ENCODE data around the gene LRP3. TPM values are rescaled to one million over a fixed set of nuclear protein-coding genes. Genes with fewer than 3 reads are reported as not detected.

LRP3 gene
- total RNA-seq, 4 donors from 2014 or later: 31.0 to 66.7 (median 38.5) TPM

GRCh38 chr19:33250500-33250899 lies 56.4 kb downstream of the LRP3 start:
- no peak overlapping the region for H3K4me3 ChIP-seq
- H3K9me3 ChIP-seq: peaks cover 0 to 7% (median 0%) of the 10 kb centered on the region in 3 donors
- no peaks in the 10 kb centered on the region for H3K4me1 ChIP-seq
- 71% methylated on average over 1 of the region's 1 CpG; no CpG with 5 or more reads in 1 of the 2 donors for WGBS, 2 donors (ENCODE audit: low coverage in 1 of 2)
- H3K36me3 ChIP-seq: no peaks in the 10 kb centered on the region
- H3K27me3 ChIP-seq: peaks cover 43% of the 10 kb centered on the region
- no peak for TF ChIP-seq CTCF (IDR thresholded peaks at IDR 0.05)
- no peak for TF ChIP-seq POLR2A (IDR thresholded peaks at IDR 0.05)
- TF ChIP-seq POLR2AphosphoS5 (IDR thresholded peaks at IDR 0.05): no peak
- TF ChIP-seq EP300 (IDR thresholded peaks at IDR 0.05): no peak
- no peak overlapping the region for H3K27ac ChIP-seq
- ATAC-seq: no peak

DNA sequence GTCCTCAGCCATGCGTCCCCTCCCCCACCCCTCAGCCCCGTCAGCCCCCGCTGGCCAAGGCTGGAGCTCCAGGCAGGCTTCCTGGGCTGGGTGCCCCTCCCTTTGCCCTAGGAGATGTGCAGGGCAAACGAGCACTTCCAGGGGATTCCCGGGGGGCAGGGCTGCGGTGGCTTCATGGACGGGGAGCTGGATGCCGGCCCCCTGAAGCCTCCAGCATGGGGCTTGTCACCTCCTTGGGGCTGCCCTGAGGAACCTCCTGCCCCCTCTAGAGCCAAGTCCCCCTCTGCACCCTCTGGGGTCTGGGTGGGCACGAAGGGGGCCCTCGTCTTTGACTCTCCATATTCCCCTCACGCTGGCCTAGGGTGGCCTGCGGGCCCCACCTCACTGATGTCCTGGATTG lies 56.9 kb downstream of the LRP3 start:
- Histone ChIP-seq H3K4me3 (no peak overlapping the region), H3K27me3 (peaks cover 43% of the 10 kb centered on the region), H3K36me3 (no peaks in the 10 kb centered on the region), H3K4me1 (no peaks in the 10 kb centered on the region), H3K9me3 (peaks cover 0 to 1% (median 0%) of the 10 kb centered on the region in 3 donors), H3K27ac (no peak overlapping the region)
- TF ChIP-seq POLR2A (IDR thresholded peaks at IDR 0.05): no peak
- ATAC-seq: no peak
- WGBS, 2 donors (ENCODE audit: low coverage in 1 of 2): 29% methylated on average over 1 to 3 of the region's 12 CpGs

GRCh38 chr19:33251526-33252090 lies 57.5 kb downstream of the LRP3 start:
- peaks cover 43% of the 10 kb centered on the region for H3K27me3 ChIP-seq
- H3K36me3 ChIP-seq: no peaks in the 10 kb centered on the region
- WGBS, 2 donors (ENCODE audit: low coverage in 1 of 2): 63 to 67% methylated on average over 2 to 11 of the region's 17 CpGs
- H3K4me3 ChIP-seq: no peak overlapping the region
- no peak overlapping the region for H3K27ac ChIP-seq
- ATAC-seq: no peak
- H3K9me3 ChIP-seq: no peaks in the 10 kb centered on the region
- no peak for TF ChIP-seq POLR2AphosphoS5 (IDR thresholded peaks at IDR 0.05)
- no peaks in the 10 kb centered on the region for H3K4me1 ChIP-seq

DNA sequence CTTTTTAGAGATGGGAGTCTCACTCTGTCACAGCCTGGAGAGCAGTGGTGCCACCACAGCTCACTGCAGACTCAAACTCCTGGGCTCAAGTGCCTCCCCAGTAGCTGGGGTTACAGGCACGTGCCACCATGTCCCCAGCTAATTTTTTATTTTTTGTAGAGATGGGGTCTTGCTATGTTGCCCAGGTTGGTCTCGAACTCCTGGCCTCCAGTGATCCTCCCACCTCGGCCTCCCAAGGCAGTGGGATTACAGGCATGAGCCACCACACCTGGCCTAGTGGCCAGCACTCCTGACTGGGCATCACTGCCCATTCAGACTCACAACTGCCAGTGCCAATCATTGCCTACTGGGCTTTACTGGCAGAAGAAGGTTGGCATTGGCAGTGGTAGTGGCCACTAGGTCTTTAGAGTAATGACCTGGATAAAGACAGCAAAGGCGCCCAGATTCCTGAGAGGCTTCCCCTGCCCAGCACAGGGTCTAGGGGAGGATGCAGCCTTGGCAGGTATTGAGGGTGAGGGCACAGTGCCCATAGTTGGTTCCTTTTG lies 58.4 kb downstream of the LRP3 start:
- H3K36me3 ChIP-seq: no peaks in the 10 kb centered on the region
- H3K9me3 ChIP-seq: peaks cover 0 to 4% (median 0%) of the 10 kb centered on the region in 3 donors
- TF ChIP-seq POLR2AphosphoS5 (IDR thresholded peaks at IDR 0.05) (no peak), CTCF (IDR thresholded peaks at IDR 0.05) (no peak), POLR2A (IDR thresholded peaks at IDR 0.05) (no peak), EP300 (IDR thresholded peaks at IDR 0.05) (no peak)
- no peak overlapping the region for H3K27ac ChIP-seq
- no peaks in the 10 kb centered on the region for H3K4me1 ChIP-seq
- 76 to 100% methylated on average over 1 to 2 of the region's 4 CpGs for whole genome bisulfite sequencing, 2 donors (ENCODE audit: low coverage in 1 of 2)
- peaks cover 43% of the 10 kb centered on the region for H3K27me3 ChIP-seq
- H3K4me3 ChIP-seq: no peak overlapping the region
- no peak for ATAC-seq

DNA sequence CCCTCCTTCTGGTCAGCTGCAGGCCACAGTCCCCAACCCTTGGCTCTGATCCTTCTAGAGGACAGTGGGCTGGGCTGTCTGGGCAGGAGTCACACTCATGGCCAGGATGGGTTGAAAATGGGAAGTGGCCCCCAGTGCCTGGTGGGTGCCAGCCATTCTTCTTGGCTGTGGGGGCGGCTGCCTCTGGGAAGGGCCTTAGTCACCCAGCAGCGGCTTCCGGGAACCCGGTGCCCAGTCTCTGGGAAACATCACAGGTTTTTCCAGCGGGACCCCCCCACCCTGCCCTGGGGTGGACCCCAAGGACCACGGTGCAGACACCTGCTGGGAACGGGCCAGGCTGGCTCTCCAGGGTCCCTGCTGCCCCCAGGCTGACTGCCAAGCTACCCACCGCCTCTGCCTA lies 58.8 kb downstream of the LRP3 start:
- no peak overlapping the region for H3K4me3 ChIP-seq
- peaks cover 43% of the 10 kb centered on the region for H3K27me3 ChIP-seq
- peaks cover 0 to 8% (median 0%) of the 10 kb centered on the region in 3 donors for H3K9me3 ChIP-seq
- WGBS, 2 donors (ENCODE audit: low coverage in 1 of 2): 100% methylated on average over 1 of the region's 8 CpGs; no CpG with 5 or more reads in 1 of the 2 donors
- H3K27ac ChIP-seq: no peak overlapping the region
- no peaks in the 10 kb centered on the region for H3K4me1 ChIP-seq
- ATAC-seq: no peak
- TF ChIP-seq EP300 (IDR thresholded peaks at IDR 0.05): no peak
- TF ChIP-seq POLR2AphosphoS5 (IDR thresholded peaks at IDR 0.05): no peak
- TF ChIP-seq CTCF (IDR thresholded peaks at IDR 0.05): no peak
- TF ChIP-seq POLR2A (IDR thresholded peaks at IDR 0.05): no peak
- H3K36me3 ChIP-seq: no peaks in the 10 kb centered on the region

DNA sequence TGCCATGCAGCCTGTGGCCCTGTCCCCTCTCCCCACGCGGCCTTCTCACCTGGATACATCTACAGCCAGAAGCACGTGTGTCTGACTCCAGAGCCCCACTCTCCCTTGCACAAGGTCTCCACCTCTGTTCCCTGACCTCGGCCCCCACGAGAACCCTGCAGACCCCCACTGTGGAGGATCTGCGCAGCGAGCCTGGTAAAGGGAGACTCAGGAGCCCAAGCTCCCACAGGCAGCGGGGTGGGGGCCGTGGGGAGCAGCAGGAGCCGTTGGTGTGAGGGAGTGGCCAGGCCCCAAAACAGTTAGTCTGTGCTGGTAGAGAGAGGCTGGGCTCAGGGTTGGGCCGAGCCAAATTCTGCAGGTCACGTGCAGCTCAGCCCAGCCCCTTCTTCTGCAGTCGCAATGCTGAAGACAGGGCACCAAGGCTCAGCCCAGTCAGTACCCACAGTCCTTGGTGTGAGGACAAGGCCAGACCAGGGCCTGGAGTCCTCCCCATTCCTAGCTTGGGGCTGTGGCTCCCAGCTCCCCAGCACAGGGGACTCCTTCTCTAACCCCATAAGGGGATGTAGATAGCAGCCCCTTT lies 60.2 kb downstream of the LRP3 start:
- TF ChIP-seq CTCF (IDR thresholded peaks at IDR 0.05): no peak
- TF ChIP-seq POLR2AphosphoS5 (IDR thresholded peaks at IDR 0.05): no peak
- no peak for TF ChIP-seq POLR2A (IDR thresholded peaks at IDR 0.05)
- TF ChIP-seq EP300 (IDR thresholded peaks at IDR 0.05): no peak
- Histone ChIP-seq H3K4me1 (no peaks in the 10 kb centered on the region), H3K36me3 (no peaks in the 10 kb centered on the region), H3K27ac (no peak overlapping the region), H3K9me3 (peaks cover 0 to 22% (median 0%) of the 10 kb centered on the region in 3 donors), H3K27me3 (peaks cover 43% of the 10 kb centered on the region), H3K4me3 (no peak overlapping the region)
- 28% methylated on average over 2 of the region's 13 CpGs; no CpG with 5 or more reads in 1 of the 2 donors for WGBS, 2 donors (ENCODE audit: low coverage in 1 of 2)
- no peak for ATAC-seq
